Motor neuron (in vitro differentiated cells): ENCODE measurements around the gene TNXB. TPM values are rescaled to one million over a fixed set of nuclear protein-coding genes. Genes with fewer than 3 reads are reported as not detected.
"Not testable (repeated sequence)": the region's sequence is repeated elsewhere in the genome, so short reads cannot be mapped to it uniquely, and the experiment has no call there.

Source experiments
- ATAC-seq, 8 experiments: fragments of 200-7000 bp; cut with Tn5 transposase; replicated peaks in 6 of 8; 2 replicates each; pipeline ENCODE4 v1.8.0; 2021; ENCODE audit warnings: mild to moderate bottlenecking in 8 of 8, moderate library complexity in 8 of 8
- H3K27ac ChIP-seq, 2 donors: fragments of 250-450 bp; sonication (Bioruptor Pico); 2 replicates each; pipeline ENCODE4 v1.9.0; 2021; ENCODE audit warnings: antibody characterized with exemption in 2 of 2, mild to moderate bottlenecking in 2 of 2, moderate library complexity in 1 of 2
- H3K4me1 ChIP-seq, 2 donors: fragments of 250-450 bp; sonication (Bioruptor Pico); replicated peaks in 1 of 2; 2 replicates each; pipeline ENCODE4 v1.6.1; 2021; ENCODE audit warnings: antibody characterized with exemption in 2 of 2, mild to moderate bottlenecking in 2 of 2, moderate library complexity in 1 of 2
- H3K4me3 ChIP-seq, 5 donors: fragments of 250-450 bp; sonication (Bioruptor Pico); 2 replicates each; pipeline ENCODE4 v1.9.0; 2021; ENCODE audit warnings: antibody characterized with exemption in 5 of 5, mild to moderate bottlenecking in 5 of 5, moderate library complexity in 4 of 5
- WGBS, 10 experiments: fragments of 450-650 bp; shearing (Covaris generic); methylation state at CpG; one replicate each; pipeline ENCODE4 v1.0.0; 2022; 5-methylcytosine and 5-hydroxymethylcytosine counted together
- in situ Hi-C, 9 experiments: fragments of 400-800 bp; cut with MboI; loops; one replicate each; pipeline ENCODE4 v1.15.0; 2021; ENCODE audit warnings: low sequenced_read_pairs in 9 of 9, low pct_unique_long_range_greater_than_20kb in 2 of 9; ENCODE audit not compliant: unreplicated experiment in 9 of 9
- total RNA-seq, 8 experiments: library from RNA; unstranded; fragments of 300-600 nt; gene quantifications; 2 replicates each; pipeline versions ENCODE4 v1.2.3 to v1.2.4, GENCODE V29; 2022

The TNXB gene
- total RNA-seq, 8 experiments from 2014 or later = 0.81 to 84.8 (median 3.1) TPM

DNA sequence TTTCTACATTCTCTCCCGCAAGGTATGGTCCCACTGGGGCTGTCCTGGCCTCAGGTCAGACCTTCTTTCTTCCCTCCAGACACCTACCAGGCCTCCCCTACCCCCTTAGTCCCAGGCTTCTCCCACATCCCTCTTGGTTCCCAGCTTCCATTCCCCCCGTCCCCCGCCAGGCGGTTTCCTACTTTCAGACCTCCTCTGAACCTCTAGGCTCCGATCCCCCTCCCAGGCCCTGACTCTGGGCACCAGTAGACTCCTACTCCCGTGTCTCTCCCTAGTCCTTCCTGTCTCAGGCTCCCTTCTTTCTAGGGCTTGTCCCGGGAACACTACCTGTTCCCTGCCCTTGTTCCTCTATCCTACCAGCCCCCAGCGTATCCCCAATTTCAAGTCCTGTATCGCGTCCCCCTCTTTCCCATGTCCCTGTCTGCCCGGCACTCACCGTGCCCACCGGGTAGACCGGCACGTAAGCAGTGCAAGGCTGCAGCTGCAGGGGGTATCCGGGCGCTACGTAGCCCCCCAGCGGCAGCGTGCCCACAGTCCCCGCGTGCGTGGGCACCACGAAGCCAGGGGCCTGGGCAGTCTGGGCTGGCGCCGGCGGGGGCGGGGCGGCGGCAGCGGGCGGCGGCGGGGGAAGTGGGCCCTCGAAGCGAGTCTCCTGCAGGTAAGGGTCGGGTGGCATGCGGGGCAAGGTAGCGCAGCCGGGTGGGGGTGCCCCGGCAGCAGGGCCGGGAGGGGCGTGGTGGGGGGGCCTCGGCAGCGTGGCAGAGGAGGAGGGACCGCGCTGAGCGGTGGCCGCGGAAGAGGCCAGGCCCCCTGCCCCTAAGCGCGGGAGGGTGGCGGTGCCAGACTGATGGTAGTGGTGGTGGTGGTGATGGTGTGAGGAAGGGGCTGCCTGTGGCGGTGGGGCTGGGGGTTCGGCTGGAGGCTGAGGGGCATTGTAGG, 41.1 kb upstream of the TNXB start:
- in situ Hi-C loops = no loop called here

DNA sequence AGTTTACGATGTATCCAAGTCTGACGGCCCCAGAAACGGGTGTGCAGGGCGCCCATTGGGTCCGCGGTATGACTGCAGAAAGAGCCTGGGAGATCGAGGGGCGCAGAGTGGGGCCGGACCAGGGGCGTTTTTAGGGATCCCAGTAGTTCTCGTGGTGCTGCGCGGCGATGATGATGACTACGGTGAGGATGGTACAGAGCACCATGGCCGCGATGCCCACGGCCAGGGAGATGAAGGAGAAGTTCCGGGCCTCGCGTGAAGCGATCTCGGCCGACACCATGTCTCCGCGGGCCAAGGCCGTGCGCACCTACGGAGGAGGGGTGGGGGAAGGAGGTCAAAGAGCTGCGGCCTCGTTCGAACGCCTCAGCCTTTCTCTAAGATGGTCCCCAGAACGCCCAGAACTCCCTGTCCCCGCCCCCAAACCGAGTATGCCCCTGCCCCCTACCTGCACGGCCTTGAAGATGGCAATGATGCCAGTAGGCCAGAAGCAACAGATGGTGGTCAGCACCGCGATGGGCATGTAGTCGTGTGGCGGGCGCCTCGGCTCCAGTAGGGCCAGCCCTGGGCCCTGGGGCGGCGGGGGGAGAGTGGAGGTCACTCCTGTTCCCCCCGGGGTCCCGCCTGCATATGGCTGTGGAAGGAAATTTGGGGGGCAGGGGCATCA, 40.1 kb upstream of the TNXB start:
- peaks cover 27 to 34% of the 10 kb centered on the region in 2 donors for H3K4me1 ChIP-seq
- no peak overlapping the region for H3K27ac ChIP-seq
- in situ Hi-C loops = no loop called here
- ATAC-seq = no peak
- whole genome bisulfite sequencing, 10 experiments = 40 to 98% (median 80%) methylated on average over 1 to 8 of the region's 47 CpGs; no CpG with 5 or more reads in 5 of the 10 experiments
- no peak overlapping the region for H3K4me3 ChIP-seq

More for the DNA sequence above, 41.1 kb upstream of the TNXB start:
- no peak for ATAC-seq
- 60 to 100% (median 90%) methylated on average over 1 to 4 of the region's 55 CpGs; no CpG with 5 or more reads in 6 of the 10 experiments for WGBS, 10 experiments
- no peak overlapping the region for H3K27ac ChIP-seq
- no peak overlapping the region for H3K4me3 ChIP-seq
- peaks cover 30 to 37% of the 10 kb centered on the region in 2 donors for H3K4me1 ChIP-seq

DNA sequence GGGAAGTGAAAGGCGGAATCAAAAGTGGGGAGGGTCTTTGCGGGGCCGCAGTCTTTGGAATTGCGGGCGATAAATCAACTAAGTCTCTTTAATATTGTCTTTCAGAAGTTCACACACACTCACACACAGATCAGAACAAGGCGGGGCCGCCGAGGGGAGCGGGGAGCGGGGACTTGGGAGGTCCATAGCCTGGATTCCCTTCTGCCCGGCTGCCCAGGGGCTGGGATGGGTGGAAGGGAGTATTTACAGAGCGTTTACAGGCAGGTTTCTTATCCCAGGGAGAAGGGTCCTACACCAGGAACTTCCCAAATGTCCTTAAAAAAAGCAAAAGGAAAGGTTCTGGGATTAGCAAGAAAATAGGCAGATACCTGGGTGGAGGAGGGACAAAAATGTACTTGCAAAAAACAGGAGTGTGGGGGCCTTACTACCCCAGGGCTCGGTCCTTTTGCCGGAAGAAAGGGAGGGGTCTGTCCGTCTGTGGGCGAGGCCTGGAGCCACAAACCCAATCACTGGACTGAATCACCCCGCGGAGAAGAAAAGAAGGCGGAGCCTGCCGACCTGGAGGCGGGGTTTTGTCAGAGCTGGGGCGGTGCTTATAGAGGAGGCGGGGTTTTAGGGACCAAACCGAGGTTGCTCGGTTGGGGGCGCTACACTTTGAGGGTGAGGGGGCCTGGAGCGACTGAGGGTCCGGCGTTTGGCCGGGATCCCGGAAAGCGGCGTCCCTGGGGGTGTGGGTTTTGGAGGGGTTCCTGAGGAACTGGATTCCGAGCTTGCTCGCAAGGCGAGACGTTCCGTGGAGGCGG, 39.4 kb upstream of the TNXB start:
- Histone ChIP-seq H3K4me1 (peaks cover 27 to 34% of the 10 kb centered on the region in 2 donors), H3K4me3 (peak overlapping the region in 1 of 5 donors; percentile 29), H3K27ac (no peak overlapping the region)
- ATAC-seq = peak in 2 of 8 experiments; percentile 8 to 21
- 27 to 88% (median 74%) methylated on average over 3 to 11 of the region's 39 CpGs; no CpG with 5 or more reads in 4 of the 10 experiments for WGBS, 10 experiments
- in situ Hi-C loops = no loop called here

DNA sequence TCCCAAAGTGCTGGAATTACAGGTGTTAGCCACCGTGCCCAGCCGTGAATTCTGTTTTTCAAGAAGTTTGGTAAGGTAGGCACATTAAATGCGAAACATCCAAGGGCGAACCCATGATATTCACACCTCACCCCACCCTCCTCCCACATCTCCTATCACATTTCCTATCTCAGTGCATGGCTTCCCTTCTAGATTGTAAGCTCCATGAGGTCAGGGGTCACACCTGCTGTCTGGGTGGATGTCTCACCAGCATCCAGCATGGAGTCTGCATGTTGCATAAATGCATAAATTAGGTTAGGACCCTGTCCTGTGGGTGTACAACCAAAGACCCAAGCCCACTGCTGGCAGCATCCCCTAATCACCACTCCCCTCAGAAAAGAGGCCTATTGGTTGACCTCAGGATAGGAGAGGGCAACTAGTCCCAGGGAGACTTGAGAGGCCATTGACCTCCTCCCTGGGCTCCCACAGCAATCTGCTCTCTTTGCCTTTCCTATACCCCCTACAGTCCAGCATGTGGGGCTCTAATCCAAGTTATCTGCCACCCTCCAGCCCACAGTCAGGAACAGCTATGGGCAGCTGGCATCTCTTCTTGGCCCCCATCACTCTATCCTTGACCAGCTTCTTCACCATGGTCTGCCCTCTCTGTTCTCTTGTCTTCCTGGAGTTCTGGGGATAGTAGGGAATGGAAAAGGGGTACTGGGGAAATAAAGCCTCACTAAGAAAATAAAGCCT, 38.4 kb upstream of the TNXB start:
- no peak for ATAC-seq
- in situ Hi-C loops = no loop called here
- WGBS, 10 experiments = 100% methylated on average over 1 to 3 of the region's 4 CpGs; no CpG with 5 or more reads in 7 of the 10 experiments
- Histone ChIP-seq H3K27ac (no peak overlapping the region), H3K4me1 (peaks cover 21 to 27% of the 10 kb centered on the region in 2 donors), H3K4me3 (no peak overlapping the region)

DNA sequence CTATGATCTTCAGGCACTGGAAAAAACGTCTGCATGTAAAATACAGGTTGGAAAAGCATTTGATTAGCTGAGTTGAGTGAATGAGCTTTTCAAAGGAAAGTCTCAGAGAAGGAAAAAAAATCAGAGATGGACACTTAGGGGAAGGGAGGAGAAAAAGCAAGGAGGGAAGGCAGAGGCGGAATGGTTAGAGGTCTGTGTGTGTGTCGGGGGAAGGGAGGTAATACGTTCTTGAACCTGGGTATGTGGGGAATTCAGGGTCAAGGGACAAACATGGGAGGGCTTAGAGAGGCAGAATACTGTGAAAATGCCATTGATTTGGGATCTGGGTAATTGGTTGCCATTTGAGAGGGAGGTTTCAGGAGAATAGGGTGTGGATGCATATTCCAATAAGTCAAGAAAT, 37.5 kb upstream of the TNXB start:
- in situ Hi-C loops = no loop called here

DNA sequence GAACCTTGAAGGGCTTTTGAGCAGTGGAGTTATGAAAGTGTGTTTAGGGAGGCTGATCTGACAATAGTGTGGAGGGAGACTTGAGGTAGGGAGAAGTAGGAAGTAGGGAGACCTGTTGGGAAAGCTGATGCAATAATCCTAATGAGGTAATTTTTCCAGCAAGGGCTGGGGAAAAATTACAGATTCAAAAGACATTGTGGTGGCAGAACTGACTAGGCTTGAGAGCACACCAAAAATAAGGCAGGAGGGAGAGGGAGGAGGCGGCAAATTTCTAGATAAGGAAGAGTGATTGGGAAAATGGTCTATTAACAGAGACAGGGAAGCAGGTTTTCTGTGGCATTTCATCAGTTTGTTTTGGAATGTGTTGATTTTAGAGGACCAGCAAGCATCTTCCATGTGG, 37.1 kb upstream of the TNXB start:
- peak in 4 of 8 experiments; percentile 13 to 64 (median 40) for ATAC-seq
- Histone ChIP-seq H3K4me3 (peak overlapping the region in 1 of 5 donors; percentile 17), H3K4me1 (peaks cover 13 to 14% of the 10 kb centered on the region in 2 donors), H3K27ac (no peak overlapping the region)
- 83 to 100% (median 100%) methylated on average over 1 of the region's 1 CpG; no CpG with 5 or more reads in 1 of the 10 experiments for WGBS, 10 experiments
- in situ Hi-C loops = no loop called here

More for the DNA sequence above, 37.5 kb upstream of the TNXB start:
- H3K4me1 ChIP-seq = peaks cover 14 to 18% of the 10 kb centered on the region in 2 donors
- peak overlapping the region in 2 of 5 donors; percentile 9 to 17 for H3K4me3 ChIP-seq
- peak in 2 of 8 experiments; percentile 3 to 9 for ATAC-seq
- WGBS, 10 experiments = 20 to 89% (median 41%) methylated on average over 1 to 4 of the region's 4 CpGs
- no peak overlapping the region for H3K27ac ChIP-seq

DNA sequence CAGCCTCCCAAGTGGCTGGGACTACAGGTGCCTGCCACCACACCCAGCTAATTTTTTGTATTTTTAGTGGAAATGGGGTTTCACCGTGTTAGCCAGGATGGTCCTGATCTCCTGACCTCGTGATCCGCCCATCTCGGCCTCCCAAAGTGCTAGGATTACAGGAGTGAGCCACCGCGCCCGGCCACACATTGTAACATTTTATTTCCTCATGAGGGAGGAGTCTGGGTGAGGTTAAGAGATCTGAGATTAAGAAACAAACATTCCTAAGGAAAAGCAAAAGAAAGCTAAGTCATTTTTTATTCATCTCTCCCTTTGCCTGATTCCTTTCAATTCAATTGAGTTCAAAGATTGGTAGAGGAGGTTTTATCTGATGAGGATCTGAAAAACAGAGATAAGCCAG, 35.1 kb upstream of the TNXB start:
- H3K4me1 ChIP-seq = peaks cover 11% of the 10 kb centered on the region in 2 donors
- ATAC-seq = peak in 1 of 8 experiments; percentile 90
- in situ Hi-C loops, H3K4me3 ChIP-seq, H3K27ac ChIP-seq: not testable (repeated sequence)
- WGBS, 10 experiments = 20 to 95% (median 92%) methylated on average over 4 to 7 of the region's 7 CpGs; no CpG with 5 or more reads in 4 of the 10 experiments

DNA sequence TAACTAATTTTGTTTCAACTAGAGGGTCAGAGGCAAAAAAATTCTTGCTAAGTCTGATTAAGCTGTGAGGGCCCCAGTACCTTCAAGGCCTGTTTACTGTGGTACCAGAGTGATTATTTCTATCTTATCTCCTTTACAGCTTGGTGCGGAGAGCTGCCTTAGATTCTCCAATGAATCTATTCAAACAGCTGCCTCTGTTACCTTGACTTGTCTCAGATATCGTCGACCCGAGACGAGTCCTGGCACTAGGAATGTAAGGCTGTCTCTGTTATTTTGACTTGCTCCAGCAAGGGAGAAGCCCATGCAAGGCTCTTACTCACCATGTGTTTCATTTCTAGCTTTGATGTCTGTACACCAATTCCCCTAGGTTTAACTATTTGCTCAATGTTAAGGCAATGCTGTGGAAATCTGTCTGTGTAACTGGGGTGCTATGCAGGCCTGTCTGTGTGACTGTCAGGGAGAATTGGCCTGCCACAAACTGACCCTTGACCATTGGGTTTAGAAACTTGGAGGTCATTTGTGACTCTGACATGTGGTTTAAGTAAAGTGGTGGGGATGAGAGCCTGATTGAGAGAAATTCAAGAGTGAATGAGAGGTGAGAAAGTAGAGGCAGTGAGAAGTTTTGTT, 31.4 kb upstream of the TNXB start:
- in situ Hi-C loops = no loop called here
- Histone ChIP-seq H3K27ac (no peak overlapping the region), H3K4me3 (no peak overlapping the region), H3K4me1 (no peaks in the 10 kb centered on the region)
- no peak for ATAC-seq
- WGBS, 10 experiments = 40 to 88% (median 81%) methylated on average over 2 to 5 of the region's 5 CpGs; no CpG with 5 or more reads in 4 of the 10 experiments

DNA sequence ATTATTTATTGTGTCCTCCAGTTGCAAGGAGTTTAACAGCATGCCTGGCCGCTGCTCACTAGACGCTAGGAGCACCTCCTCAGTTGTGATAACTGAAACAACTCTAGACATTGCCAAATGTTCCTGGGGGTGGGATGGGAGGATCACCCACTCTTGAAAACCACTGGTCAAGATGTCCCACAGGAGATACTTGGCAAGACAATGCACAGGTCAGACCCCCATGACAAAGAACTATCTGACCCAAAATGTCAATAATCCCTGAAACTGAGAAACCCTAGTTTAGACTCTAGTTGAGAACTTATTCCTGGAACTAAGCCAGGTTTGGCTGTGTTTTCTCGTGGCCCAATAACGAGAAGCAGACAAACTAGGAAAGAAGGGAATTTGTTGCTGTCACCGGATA, 30.5 kb upstream of the TNXB start:
- 17 to 91% (median 79%) methylated on average over 1 to 4 of the region's 5 CpGs; no CpG with 5 or more reads in 4 of the 10 experiments for WGBS, 10 experiments
- Histone ChIP-seq H3K4me3 (no peak overlapping the region), H3K27ac (no peak overlapping the region), H3K4me1 (no peaks in the 10 kb centered on the region)
- ATAC-seq = no peak
- in situ Hi-C loops = no loop called here

DNA sequence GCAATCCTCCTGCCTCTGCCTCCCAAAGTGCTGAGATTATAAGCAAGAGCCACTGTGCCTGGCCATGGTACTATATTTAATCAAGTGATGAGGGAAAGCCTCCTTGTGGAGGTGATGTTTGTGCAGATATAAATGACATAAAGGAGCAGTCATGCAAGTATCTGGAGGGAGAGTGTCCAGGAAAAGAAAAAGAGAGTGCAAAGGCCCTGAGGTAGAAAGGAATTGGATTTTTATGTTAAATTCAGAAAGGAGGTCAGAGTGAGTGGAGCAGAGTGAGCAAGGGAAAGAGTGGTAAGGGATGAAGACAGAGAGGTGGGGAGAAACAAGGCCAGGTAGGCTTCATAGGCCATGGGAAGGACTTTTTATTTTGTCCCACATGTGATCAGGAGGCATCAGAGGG, 28.3 kb upstream of the TNXB start:
- in situ Hi-C loops = no loop called here
- no peaks in the 10 kb centered on the region for H3K4me1 ChIP-seq
- no peak overlapping the region for H3K4me3 ChIP-seq
- ATAC-seq = no peak
- no peak overlapping the region for H3K27ac ChIP-seq

DNA sequence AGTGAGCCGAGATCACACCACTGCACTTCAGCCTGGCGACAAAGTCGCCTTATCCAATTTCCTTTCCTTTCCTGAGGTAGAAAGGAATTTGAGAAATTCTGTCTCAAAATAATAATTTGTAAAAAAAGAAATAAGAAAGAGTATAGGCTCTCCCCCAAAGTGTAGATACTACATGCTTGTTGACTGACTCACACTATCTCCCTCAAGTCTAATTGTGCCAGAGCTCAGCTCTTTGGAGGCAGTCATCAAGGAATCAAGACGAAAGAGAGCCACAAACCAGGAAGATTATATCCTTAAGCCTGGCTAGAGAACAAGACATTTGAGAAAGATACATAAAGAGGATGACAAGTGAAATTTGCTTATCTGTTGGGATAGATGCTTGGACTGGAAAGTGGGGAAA, 24.6 kb upstream of the TNXB start:
- in situ Hi-C loops = no loop called here
- no peak overlapping the region for H3K27ac ChIP-seq
- H3K4me3 ChIP-seq = no peak overlapping the region
- H3K4me1 ChIP-seq = peaks cover 8 to 9% of the 10 kb centered on the region in 2 donors
- no peak for ATAC-seq
- 0 to 83% (median 63%) methylated on average over 1 to 3 of the region's 4 CpGs for WGBS, 10 experiments

DNA sequence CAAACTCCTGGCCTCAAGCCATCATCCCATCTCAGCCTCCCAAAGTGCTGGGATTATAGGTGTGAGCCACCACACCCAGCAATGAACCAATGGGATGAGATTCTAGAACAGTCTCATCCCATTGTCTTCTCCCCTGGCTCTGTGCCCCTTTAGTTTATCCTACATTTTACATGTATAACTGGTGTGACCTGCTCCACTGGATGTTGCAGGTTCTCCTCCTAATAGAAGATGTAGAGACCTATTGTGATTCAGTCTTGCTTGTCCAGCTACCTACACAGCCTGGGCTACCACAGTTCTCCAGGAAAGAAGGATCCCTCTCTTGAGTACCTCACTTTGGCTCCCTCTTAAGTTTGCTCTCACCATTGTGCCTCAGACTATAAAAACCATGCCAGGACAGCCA, 23.0 kb upstream of the TNXB start:
- Histone ChIP-seq H3K4me1 (peaks cover 15 to 16% of the 10 kb centered on the region in 2 donors), H3K27ac (no peak overlapping the region), H3K4me3 (no peak overlapping the region)
- no peak for ATAC-seq
- in situ Hi-C loops = no loop called here
